SU-DHL-6 (cell line): Measurements from ENCODE around the gene PRRC2A.
A peak's percentile ranks its signal among the peaks of the same experiment; 100 is the strongest.

Source experiments
- H2AFZ ChIP-seq: fragments of 200-600 bp; sonication (generic); 2 replicates; pipeline ENCODE4 v1.6.1; 2014; ENCODE audit warnings: low read depth, mild to moderate bottlenecking, moderate library complexity, mixed read lengths, antibody characterized with exemption, low read length; ENCODE audit not compliant: severe bottlenecking
- H3F3A ChIP-seq: fragments of 200-600 bp; shearing (Covaris generic); 2 replicates; pipeline ENCODE4 v1.6.0; 2016; ENCODE audit warnings: antibody characterized with exemption, mild to moderate bottlenecking; ENCODE audit not compliant: insufficient read depth
- H3K27ac ChIP-seq: fragments of 200-600 bp; sonication (generic); 2 replicates; pipeline ENCODE4 v1.5.1; 2016; ENCODE audit warnings: low read depth, mild to moderate bottlenecking, low read length, moderate library complexity, mixed read lengths
- H3K27me3 ChIP-seq: fragments of 200-600 bp; sonication (generic), shearing (Covaris generic); 2 replicates; pipeline ENCODE4 v1.6.0; 2014; ENCODE audit warnings: mild to moderate bottlenecking, low read length
- H3K36me3 ChIP-seq: fragments of 200-600 bp; sonication (generic); 2 replicates; pipeline ENCODE4 v1.6.1; 2014; ENCODE audit warnings: mild to moderate bottlenecking, low read length, mixed read lengths
- H3K4me2 ChIP-seq: fragments of 300-600, 200-600 bp; shearing (Covaris generic), sonication (generic); 2 replicates; pipeline ENCODE4 v1.6.0; 2014; ENCODE audit warnings: low read length, low read depth, mild to moderate bottlenecking; ENCODE audit not compliant: poor library complexity, severe bottlenecking
- H3K4me3 ChIP-seq: fragments of 200-600 bp; sonication (generic); 2 replicates; pipeline ENCODE4 v1.5.1; 2014; ENCODE audit warnings: antibody characterized with exemption, low read length, mild to moderate bottlenecking, mixed read lengths; ENCODE audit not compliant: insufficient read depth, poor library complexity, severe bottlenecking
- H3K79me2 ChIP-seq: fragments of 200-600 bp; sonication (generic); 2 replicates; pipeline ENCODE4 v1.6.1; 2014; ENCODE audit warnings: mild to moderate bottlenecking, low read length, moderate library complexity; ENCODE audit not compliant: insufficient read depth
- H3K9ac ChIP-seq: fragments of 200-600 bp; sonication (generic); 2 replicates; pipeline ENCODE4 v1.7.0; 2014; ENCODE audit warnings: mild to moderate bottlenecking, low read length
- H3K9me2 ChIP-seq: fragments of 200-600 bp; sonication (generic); replicated peaks from 2 replicates; pipeline ENCODE4 v1.6.1; 2014; ENCODE audit warnings: low read length; ENCODE audit not compliant: insufficient read depth
- H3K9me3 ChIP-seq: fragments of 200-600 bp; sonication (generic); 2 replicates; pipeline ENCODE4 v1.6.1; 2014; ENCODE audit warnings: low read length, mixed read lengths; ENCODE audit not compliant: insufficient read depth
- H4K20me1 ChIP-seq: fragments of 200-600 bp; sonication (generic); 2 replicates; pipeline ENCODE4 v1.6.1; 2014; ENCODE audit warnings: low read depth, mild to moderate bottlenecking, antibody characterized with exemption, low read length, moderate library complexity, mixed read lengths
- EZH2phosphoT487 ChIP-seq: fragments of 200-600 bp; sonication (generic), shearing (Covaris generic); conservative IDR thresholded peaks from 2 replicates; pipeline ENCODE4 v1.6.1; 2018; ENCODE audit warnings: mild to moderate bottlenecking, antibody characterized with exemption, low read length, moderate library complexity, mixed read lengths
- TF ChIP-seq, protein P1 (sequence below): fragments of 200-600 bp; sonication (generic); IDR thresholded peaks from one replicate; pipeline ENCODE4 v1.5.1; 2017; ENCODE audit warnings: antibody characterized with exemption, mild to moderate bottlenecking, low read length, moderate library complexity; ENCODE audit not compliant: insufficient read depth, poor library complexity, severe bottlenecking

The PRRC2A gene

DNA sequence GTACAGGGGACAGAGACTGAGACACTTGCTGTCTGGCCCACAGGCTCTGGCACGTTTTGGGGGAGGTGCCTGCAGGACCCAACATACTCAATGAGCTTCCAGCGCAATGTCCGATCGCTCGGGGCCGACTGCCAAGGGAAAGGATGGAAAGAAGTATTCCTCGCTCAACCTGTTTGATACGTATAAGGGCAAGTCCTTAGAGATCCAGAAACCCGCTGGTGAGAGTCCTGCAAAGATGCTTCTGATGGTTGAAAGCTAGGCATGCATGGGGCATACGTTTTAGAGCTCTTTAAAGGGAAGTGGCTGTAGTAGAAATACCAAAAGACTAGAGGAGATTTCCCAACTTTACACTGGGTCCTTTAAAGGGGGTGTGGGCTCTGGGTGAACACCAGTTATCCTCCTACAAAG is 2.2 kb downstream of the PRRC2A start:
- Histone ChIP-seq H3K4me2 (peak overlapping the region; percentile 84), H2AFZ (no peak overlapping the region), H3K9ac (peak overlapping the region; percentile 83; the same call in 1 of the 2 replicates), H3F3A (peaks cover 25% of the 10 kb centered on the region), H3K79me2 (peaks cover 61% of the 10 kb centered on the region), H3K9me3 (no peaks in the 10 kb centered on the region), H4K20me1 (peaks cover 16% of the 10 kb centered on the region; the same call in 1 of the 2 replicates), H3K9me2 (no peaks in the 10 kb centered on the region), H3K27ac (no peak overlapping the region), H3K36me3 (peaks cover 57% of the 10 kb centered on the region), H3K27me3 (no peaks in the 10 kb centered on the region), H3K4me3 (no peak overlapping the region)
- no peak for TF ChIP-seq EZH2phosphoT487
- TF ChIP-seq, protein P1, sequence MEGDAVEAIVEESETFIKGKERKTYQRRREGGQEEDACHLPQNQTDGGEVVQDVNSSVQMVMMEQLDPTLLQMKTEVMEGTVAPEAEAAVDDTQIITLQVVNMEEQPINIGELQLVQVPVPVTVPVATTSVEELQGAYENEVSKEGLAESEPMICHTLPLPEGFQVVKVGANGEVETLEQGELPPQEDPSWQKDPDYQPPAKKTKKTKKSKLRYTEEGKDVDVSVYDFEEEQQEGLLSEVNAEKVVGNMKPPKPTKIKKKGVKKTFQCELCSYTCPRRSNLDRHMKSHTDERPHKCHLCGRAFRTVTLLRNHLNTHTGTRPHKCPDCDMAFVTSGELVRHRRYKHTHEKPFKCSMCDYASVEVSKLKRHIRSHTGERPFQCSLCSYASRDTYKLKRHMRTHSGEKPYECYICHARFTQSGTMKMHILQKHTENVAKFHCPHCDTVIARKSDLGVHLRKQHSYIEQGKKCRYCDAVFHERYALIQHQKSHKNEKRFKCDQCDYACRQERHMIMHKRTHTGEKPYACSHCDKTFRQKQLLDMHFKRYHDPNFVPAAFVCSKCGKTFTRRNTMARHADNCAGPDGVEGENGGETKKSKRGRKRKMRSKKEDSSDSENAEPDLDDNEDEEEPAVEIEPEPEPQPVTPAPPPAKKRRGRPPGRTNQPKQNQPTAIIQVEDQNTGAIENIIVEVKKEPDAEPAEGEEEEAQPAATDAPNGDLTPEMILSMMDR, result no peak

DNA sequence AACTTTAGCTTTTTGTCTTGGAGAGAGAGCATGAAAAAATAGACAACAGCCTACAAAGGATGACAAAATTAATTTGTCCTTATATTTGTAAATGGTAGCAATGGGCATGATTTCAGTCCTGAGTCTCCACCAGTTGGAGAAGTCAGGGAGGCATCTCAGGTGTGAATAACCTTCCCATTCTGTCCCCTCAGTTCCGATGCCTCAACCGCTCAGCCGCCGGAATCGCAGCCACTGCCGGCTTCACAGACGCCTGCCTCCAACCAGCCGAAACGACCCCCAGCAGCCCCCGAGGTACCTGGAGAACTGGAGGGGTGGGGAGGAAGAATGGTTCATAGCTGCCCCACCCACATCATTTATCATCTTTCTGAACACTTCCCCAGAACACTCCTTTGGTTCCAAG is 3.6 kb downstream of the PRRC2A start:
- Histone ChIP-seq H3K4me3 (no peak overlapping the region), H3K9ac (no peak overlapping the region), H3K36me3 (peaks cover 67% of the 10 kb centered on the region), H4K20me1 (peaks cover 16% of the 10 kb centered on the region; the same call in 1 of the 2 replicates), H3K27me3 (no peaks in the 10 kb centered on the region), H3F3A (peaks cover 19% of the 10 kb centered on the region), H2AFZ (no peak overlapping the region), H3K9me2 (no peaks in the 10 kb centered on the region), H3K79me2 (peaks cover 61% of the 10 kb centered on the region), H3K27ac (no peak overlapping the region), H3K9me3 (no peaks in the 10 kb centered on the region), H3K4me2 (no peak overlapping the region)
- TF ChIP-seq, protein P1, result no peak
- no peak for TF ChIP-seq EZH2phosphoT487

DNA sequence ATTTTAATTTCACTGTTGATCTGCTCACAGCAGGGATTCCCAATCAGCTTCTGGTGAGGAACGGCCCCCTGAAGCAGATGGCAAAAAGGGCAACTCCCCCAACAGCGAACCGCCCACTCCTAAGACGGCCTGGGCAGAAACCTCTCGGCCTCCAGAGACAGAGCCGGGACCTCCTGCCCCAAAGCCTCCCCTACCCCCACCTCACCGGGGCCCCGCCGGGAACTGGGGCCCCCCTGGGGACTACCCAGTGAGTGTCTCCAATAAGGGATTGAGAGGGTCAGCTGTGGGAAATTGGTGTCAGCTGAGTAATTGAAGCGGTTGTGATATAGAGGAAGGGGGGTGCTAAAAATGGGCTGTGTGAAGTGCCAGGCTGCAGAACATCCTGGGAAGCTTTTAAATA is 6.4 kb downstream of the PRRC2A start:
- no peaks in the 10 kb centered on the region for H3K27me3 ChIP-seq
- H3K4me3 ChIP-seq, result no peak overlapping the region
- no peak overlapping the region for H2AFZ ChIP-seq
- H3K9me2 ChIP-seq, result no peaks in the 10 kb centered on the region
- no peak overlapping the region for H3K4me2 ChIP-seq
- TF ChIP-seq EZH2phosphoT487, result no peak
- TF ChIP-seq, protein P1, result no peak
- H3K9me3 ChIP-seq, result no peaks in the 10 kb centered on the region
- no peak overlapping the region for H3K27ac ChIP-seq
- peaks cover 75% of the 10 kb centered on the region for H3K36me3 ChIP-seq
- peaks cover 7% of the 10 kb centered on the region; the same call in 1 of the 2 replicates for H3F3A ChIP-seq
- H3K9ac ChIP-seq, result no peak overlapping the region
- H4K20me1 ChIP-seq, result peaks cover 16% of the 10 kb centered on the region; the same call in 1 of the 2 replicates
- peaks cover 48% of the 10 kb centered on the region for H3K79me2 ChIP-seq
